HG02759 (cell line): ENCODE results near the gene GALK1.

ENCODE experiments used
- ATAC-seq: cut with Tn5 transposase; IDR thresholded peaks from one replicate; pipeline ENCODE4 v1.9.1; 2021; ENCODE audit warnings: mild to moderate bottlenecking, moderate library complexity; ENCODE audit not compliant: unreplicated experiment

Gene GALK1

DNA sequence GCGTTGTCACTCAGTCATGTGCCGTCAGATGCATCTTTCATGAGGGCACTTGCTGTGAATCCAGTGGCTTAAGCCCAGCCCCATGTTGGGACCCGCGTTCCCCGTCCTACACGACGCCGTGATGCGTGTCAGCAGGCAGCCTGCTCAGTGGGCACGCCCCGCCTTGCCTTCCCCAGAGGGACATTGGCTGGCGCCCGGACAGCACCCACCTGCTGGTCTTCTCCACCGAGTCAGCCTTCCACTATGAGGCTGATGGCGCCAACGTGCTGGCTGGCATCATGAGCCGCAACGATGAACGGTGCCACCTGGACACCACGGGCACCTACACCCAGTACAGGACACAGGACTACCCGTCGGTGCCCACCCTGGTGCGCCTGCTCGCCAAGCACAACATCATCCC is 34.9 kb downstream of the GALK1 start:
- no peak for ATAC-seq

DNA sequence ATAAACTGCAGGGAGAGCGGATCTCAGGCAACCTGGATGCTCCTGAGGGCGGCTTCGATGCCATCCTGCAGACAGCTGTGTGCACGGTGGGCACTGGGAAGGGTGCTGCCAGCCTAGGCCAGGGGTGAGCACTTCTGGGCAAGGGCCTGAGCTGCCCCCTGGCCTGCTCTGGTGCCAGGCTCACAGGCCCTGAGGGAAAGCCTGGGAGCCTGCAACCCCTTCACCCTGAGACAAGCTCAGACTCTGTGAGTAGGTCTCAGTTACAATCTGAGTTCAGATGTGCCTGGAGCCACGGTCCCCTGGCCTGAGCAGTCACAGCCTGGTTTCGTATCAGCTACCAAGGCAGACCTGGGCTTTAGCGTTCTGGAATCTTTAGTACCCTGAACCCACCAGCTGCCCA is 35.6 kb downstream of the GALK1 start:
- no peak for ATAC-seq

DNA sequence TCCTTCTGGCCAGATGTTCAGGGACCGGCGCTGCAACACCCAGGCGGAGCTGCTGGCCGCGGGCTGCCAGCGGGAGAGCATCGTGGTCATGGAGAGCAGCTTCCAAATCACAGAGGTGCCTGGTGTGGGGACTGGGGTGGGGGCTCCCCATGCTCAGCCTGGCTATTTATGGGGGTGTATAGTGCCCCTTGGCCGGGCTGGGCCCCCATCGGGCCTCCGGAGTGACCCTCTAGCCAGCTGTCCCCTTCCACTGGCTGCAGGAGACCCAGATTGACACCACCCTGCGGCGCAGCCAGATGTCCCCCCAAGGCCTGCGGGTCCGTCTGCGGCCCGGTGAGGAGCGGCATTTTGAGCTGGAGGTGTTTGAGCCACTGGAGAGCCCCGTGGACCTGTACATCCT is 37.6 kb downstream of the GALK1 start:
- ATAC-seq = no peak

DNA sequence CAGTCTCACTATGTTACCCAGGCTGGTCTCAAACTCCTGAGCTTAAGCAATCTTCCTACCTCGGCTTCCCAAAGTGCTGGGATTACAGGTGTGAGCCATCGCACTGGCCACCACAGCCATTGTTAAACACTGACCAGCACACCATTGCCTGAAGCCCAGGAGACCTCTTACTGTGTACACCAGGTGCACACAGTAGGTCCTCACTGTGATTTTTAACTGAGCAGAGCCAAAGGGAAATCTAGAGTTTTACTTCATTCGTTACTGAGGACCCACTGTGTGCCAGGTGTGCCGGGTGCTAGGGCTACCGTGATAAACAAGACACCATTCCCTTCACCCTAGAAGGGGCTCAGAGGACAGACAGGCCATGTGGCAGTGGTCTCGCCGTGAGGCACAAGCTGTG is 39.5 kb downstream of the GALK1 start:
- no peak for ATAC-seq

DNA sequence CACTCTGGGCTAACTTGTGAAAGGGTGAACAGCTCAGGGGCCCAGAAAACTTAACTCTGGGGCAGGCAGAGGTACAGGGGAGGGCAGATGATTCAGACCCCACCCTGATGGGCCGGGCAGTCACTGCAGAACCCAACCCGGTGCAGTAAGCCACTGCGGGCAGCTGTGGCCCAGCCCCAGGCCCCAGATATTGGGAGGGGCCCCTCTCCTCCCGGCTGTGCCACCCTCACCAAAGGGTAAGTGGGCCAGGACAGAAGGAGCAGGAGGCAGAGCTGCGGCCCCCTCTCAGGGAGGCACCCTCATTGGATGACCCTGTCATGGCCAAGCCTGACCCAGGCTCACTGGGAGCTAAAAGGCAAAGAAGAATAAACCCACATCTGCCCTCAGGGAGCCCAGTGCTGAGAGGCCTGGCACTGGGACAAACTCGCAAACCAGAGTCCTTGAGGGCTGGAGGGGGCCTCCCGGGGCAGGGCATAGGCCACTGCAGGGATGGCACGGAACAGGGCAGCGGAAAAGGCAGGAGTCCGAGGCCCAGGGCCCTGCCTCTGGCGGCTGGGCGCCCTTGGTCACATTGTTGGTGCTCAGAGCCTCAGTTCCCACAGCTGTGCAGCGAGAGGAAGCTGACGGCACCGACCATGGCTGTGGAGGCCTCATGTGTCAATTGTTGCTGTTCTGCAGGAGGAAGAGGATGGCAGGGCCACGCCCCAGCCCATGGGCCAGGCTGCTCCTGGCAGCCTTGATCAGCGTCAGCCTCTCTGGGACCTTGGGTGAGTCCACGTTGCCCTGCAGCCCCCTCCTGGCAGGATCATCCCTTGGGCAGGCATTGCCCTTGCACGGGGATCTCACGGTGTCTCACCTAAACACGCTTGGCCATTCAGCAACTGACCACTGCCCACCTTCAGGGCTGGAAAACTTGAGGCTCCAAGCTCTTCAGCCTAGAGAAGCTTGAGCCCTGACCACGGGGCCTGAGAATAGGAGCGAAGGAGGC is 40.7 kb downstream of the GALK1 start:
- ATAC-seq = no peak

DNA sequence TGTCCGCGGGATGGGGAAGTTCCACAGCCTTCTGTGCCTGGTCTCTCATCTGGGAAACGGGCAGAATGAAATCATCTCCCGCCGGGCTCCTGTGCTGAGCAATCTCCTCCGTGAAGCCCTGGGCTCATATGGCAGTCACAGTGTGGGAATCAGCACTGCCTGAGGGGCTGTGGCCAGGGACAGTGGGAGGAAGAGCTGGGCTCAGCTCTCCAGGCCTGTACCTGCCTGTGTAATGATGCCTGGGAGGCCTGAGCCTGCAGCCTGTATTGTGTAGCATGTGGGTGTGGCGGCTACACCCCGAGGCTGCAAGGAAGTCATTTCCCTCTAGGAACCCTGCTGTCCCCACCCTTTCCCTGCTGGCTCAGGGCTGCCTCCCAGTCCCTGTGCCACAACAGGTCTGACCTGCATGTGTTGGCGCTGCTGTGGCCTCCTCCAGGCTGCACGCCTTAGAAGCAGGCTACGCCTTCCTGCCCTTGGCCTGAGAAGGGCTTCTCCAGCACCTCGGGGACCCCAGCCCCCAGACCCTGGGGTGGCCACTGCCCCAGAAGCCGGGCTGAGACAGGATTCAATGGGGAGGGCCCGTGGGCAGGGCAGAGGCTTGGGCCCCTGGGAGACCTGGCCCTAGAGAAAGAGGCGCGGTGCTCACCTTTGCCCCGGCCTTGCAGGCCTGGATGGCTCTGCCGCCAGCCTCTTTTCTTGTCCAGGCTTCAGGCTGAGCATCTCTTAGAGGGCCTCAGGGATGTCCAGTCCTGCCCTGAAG is 41.6 kb downstream of the GALK1 start:
- no peak for ATAC-seq

DNA sequence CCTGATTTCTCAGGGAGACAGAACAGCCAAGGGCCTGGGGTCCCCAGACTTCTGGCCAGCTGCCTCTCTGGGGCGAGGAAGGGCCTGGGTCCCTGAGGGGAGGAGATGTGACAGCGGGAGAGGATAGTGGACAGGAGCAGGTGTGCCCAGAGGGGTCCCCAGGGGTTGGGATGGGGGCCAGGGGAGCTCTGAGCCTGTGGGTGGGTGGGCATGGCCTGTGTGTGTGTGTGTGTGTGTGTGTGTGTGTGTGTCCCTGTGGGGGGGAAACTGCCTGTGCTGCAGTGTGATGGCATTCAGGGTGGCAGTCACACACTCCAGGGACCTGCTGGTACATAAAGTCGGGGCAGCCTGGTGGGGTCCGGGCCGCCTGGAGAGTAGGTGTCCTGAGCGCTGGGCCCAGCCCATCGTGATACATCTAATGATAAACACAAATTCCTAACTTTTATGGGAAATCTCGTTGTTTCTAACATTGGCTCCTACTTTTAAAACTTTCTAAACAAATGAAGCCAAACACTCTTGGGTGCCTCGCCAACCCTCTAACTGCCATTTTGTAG is 42.4 kb downstream of the GALK1 start:
- ATAC-seq = no peak

DNA sequence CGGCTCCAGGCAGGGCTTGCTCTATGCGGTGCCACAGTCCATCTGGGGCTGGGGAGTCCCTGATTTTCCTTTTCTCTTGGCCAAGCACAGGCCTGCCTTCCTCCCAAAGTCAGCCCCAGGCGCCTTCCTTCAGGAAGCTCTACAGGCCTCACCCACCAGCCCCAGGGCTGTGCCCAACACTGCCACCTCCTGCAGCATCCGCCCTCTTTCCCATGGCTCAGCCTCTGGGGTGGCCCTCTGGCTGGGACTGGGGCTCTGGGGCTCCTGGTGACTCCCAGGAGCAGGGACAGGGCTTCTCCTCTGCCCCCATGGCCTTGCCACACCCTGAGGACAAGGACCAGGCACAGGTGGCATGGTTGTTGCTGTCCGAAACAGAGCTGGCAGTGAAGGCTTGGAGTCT is 42.9 kb downstream of the GALK1 start:
- no peak for ATAC-seq

DNA sequence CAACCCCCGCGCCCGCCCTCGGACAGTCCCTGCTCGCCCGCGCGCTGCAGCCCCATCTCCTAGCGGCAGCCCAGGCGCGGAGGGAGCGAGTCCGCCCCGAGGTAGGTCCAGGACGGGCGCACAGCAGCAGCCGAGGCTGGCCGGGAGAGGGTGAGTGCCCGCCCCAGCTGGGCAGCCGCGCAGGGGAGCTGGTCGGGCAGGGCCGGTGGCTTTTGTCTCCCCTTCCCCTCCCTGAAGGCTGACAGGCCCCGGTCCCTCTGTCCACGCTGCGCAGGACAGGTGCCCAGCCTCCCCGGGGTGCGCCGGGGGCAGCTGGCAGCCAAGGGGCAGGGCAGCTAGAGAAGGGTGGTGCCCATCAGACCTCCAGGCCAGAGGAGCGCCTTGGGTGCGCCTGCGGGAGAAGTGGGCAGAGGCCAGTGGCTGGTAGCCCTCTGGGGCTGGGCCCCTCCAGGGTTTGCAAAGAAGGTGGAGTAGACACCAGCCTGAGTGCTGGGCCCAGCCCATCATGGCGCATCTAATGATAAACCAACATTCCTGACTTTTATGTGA is 43.5 kb downstream of the GALK1 start:
- ATAC-seq = no peak

DNA sequence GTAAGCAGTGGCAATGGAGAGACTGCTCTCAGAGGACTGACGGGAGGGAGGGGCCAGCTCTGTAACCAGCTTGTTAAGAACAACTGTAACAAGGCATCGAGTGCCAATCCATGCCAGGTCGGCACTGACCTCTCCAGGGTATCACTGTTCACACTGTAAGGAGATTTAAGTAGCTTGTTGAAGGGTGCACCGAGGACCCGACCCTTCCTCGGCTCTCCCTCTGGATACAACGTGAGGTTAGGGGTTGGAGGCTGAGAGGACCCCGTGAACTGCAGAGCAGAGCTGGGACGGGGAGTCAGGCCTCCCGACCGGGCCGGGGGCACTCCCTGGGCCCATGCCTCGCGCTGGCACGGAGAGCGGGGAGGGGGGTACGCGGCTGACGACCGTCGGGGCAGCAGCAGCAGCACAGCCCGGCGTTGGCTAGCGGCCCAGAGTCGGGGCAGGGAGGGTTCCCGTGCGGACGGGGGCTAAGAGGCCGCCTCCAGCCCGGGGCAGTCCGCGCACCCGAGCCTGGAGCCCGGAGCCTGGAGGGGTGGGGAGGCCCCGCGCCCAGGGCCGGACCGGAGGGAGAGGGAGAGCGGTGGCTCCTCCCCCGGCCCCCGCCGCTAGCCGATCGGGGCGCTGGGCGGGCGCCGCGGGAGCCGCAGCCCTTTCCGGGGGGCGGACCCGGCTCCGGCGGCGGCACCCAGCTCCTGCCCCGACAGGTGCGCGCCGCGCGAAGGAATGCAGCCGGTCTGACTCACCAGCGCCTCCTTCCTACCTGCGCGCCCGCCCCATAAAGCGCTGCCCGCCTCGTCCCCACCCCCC is 44.1 kb downstream of the GALK1 start, which contains the start of gene ITGB4:
TSS of gene ITGB4 (plus strand) at position 804 of the 807 bp plus-strand sequence. CDS start 3,245 bp downstream, outside the sequence.
- no peak for ATAC-seq

DNA sequence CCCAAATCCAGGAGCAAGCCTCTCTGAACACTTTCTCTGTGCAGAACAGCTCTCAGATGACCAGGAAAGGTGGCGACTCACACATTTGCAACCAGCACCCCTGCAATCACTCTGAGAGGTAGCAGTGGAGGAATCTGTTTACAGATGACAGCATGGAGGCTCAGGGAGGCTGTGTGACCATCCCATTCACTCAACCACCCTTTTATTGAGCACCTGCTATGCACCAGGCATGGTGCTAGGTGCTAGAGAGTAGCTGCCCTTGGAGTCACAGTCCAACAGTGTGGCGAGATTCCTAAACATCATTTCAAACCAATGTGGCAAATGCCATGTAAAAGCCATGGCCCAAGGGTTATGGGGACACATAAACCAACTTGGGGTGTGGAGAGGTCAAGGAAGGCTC is 45.3 kb downstream of the GALK1 start:
- no peak for ATAC-seq

DNA sequence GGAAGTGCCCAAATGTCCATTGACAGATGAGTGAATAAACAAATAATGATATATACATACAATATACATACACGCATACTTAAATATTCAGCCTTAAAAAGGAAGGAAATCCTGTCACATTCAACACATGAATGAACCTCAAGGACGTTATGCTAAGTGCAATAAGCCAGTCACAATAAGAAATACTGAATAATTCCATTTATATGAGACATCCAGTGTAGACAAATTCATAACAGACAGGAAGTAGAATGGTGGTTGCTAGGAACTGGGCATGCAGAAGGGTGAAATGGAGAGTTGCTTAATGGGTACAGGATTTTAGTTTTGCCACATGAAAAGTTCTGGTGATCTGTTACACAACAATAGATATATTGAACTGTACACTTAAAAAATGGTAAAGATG is 52.5 kb downstream of the GALK1 start:
- no peak for ATAC-seq
